Activated T-helper 1 cell treated with Interleukin-2 at 50 U/mL for 16 hours (primary cell): ENCODE measurements around the gene DSCAML1.
"Not testable (repeated sequence)": the region's sequence is repeated elsewhere in the genome, so short reads cannot be mapped to it uniquely, and the experiment has no call there.

Experiments
- DNase-seq: peaks from one replicate; pipeline ENCODE4 v3.0.0-alpha.2; 2020; ENCODE audit warnings: low read depth

Gene DSCAML1

GRCh38 chr11:117424781-117425180 lies 372.2 kb downstream of the DSCAML1 start:
- no peak for DNase-seq

DNA sequence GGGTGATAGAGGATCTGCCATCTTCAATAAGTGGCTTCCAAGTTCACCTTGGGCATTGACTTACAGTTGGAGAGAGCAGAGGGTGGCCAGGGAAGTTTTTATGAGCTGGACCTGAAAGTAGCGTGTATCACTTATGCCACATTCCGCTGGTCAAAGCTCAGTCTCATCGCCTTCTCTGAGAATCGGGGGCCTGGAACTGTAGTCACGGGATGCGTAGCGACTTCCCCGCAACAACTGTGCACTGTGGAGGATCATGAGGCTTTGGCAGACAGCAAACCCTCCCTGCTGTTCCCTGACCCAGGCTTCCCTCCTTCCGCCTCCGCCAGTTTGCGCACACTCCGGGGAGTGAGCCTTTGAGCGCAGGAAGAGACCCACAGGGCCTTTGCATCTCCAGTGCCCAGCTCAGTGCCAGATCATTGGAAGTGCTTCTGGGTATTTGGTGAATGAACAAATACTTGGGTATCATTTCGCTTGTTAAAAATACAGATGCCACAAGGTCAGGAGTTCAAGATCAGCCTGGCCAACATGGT lies 373.9 kb downstream of the DSCAML1 start:
- no peak for DNase-seq

DNA sequence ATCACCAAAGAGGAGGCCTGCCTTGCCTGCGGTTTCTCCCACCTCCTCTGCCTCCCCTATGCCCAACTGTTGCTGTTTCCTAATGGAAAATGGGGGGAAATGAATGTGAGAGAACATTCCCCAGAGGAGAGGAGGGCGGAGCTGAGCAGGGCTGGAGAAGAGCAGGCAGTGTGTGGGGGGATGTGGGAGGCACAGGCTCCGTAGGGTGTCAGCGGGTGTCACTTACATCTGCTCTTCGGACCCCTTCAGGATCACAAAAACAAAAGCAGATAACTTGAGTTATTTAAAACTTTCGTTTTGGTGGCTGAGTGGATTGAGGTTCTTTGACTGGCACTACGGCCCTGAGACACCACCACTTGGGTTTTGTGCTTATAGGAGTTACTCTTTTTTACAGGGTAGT lies 375.5 kb downstream of the DSCAML1 start:
- no peak for DNase-seq

DNA sequence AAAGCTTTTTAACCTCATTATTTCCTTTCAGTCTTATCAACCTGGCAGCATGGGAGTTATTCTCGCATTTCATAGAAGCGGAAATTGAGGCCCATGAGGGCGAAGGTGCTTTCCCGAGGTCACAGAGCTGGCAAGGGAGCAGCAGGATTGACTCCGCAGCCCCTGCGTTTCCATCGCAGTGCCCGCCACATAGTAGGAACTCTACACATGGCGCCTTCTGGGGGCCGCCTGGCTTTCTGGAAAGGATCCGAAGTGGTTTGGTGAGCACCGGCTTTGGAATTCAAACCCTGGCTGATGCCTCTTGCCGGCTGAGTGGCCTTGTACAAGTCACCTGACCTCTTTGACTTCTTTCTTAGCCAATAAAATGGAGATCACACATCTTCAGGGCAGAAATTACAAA lies 376.0 kb downstream of the DSCAML1 start:
- no peak for DNase-seq

DNA sequence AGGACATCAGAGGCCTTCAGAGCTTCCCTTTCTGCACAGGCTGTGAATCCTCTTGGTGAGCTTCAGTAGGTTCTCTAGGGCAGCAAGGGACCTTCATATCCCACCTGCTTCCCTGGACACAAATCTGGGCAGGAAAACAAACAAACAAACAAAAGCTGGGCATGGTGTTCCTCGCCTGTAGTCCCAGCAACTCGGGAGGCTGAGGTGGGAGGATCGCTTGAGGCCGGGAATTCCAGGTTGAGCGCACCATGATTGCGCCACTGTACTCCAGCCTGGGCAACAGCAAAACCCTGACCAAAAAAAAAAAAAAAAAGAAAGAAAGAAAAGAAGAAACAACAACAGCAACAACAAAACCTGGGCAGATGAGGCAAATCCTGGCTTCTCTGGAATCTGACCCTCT lies 376.4 kb downstream of the DSCAML1 start:
- no peak for DNase-seq

DNA sequence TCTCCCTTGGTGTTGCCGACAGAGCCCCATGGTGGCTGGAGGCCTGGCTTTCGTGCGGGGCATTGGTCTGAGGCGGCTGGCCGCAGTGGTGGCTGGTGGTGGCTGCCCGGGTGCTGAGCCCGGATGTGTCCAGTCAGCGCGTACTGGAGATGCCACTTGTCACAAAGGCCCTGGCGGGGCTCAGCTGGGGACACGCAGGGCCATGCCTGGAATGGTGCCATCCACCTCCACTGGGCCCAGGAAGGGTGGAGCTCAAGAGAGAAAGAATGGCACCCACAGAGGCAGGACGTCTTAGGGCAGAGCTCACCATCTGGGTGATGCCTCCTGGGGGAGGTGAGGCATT lies 376.9 kb downstream of the DSCAML1 start:
- no peak for DNase-seq

GRCh38 chr11:117419482-117420142 lies 377.4 kb downstream of the DSCAML1 start:
- DNase-seq, result no peak

GRCh38 chr11:117418737-117419481 lies 378.1 kb downstream of the DSCAML1 start:
- no peak for DNase-seq

DNA sequence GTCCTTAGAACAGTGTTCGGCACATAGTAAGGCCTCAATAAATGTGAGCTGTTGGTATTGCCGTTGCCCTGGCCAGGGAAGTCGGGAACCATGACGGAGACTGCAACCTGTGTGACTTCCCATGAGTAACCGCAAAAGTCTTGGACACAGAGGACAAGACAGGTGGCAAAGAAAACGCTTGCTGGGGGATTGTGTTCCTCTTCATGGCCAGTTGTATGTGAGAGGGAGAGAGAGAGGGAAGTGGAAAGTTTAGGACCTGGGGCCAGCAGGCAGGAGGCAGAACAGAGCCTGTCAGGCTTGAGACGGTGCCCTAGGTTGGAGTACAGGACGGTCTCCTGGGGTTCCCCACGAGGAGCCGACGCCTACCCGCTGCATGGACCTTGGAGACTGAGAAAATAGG lies 379.2 kb downstream of the DSCAML1 start:
- DNase-seq, result no peak

GRCh38 chr11:117417342-117417741 lies 379.7 kb downstream of the DSCAML1 start:
- DNase-seq, result no peak

GRCh38 chr11:117415358-117415896 lies 381.6 kb downstream of the DSCAML1 start:
- no peak for DNase-seq

DNA sequence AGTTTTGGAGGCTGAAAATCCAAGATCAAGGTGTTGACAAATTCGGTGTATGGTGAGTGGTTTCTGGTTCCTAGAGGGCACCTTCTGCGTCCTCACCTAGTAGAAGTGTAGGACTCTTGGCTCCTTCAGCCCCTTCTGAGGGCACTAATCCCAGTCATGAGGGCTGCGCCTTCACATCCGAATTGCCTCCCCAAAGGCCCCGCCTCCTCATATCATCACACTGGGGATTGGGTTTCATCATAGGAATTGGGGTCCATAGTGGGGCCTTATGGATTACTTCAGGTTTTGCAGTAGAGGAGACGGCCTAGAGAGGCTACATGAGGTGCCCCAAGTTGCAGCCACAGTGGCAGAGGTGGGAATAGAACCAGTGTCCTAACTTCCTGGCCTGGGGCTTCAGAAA lies 382.3 kb downstream of the DSCAML1 start:
- DNase-seq, result no peak

GRCh38 chr11:117413616-117414015 lies 383.4 kb downstream of the DSCAML1 start:
- no peak for DNase-seq

GRCh38 chr11:117412653-117413275 lies 384.3 kb downstream of the DSCAML1 start:
- DNase-seq, result no peak

GRCh38 chr11:117412176-117412575 lies 384.8 kb downstream of the DSCAML1 start:
- DNase-seq, result no peak

DNA sequence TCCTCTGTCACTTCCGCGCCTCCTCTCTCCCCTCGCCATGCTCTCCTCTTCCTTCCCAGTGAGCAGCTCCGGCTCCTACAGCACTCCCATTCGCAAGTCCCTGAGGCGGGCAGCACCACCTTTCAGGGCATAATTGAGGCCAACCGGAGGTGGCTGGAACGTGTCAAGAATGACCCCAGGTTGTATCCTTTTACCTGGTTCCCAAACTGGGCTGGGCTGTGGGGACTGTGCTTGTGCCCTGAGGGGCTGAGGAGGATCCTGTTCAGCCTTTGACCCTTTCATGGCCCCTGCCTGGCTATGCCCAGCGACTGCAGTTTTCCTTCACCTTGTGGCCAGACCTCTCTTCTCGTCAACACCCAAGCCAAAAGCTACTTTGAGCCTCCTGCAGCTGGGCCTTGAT lies 385.3 kb downstream of the DSCAML1 start:
- no peak for DNase-seq

DNA sequence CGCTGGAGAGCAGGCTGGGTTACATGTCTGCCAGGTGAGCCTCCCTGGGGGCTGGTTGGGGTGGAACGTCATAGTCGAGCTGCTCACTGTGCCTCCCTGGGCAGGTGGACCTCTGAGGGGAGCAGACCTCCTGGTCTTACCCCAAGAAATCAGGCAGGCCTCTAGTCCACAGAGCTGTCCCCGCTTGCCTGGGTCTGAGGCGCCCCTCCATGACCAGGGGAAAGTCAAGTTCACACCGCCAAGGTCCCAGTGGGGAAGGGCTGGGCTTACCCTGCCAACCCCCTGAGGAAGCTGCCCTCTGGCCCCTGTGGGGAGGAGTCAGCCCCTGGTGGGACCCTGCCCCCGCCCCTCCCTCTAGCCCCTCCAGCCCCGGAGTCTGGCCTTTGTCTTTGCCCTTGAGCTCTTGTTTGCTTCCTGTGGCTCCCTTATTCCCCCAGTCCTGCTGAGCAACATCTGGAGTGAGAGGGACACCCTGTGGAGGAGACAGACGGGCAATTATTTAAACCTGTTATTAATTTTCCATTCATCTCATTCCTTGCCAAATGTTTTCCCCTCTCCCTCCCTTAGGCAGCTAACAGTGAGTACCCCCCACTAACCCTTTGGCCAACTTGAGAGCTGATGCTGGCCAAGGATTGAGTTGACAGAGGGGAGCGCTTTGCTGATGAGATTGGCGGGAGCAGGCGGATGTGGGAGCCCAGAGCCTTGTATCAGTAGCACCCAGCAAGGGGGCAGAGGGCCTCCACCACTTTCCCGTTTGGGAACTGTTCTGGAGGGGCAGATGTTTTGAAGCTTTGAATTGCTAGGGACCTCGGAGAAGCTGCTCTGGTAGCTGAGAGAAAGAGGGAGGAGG lies 385.9 kb downstream of the DSCAML1 start:
- DNase-seq, result no peak

GRCh38 chr11:117410238-117410637 lies 386.8 kb downstream of the DSCAML1 start:
- DNase-seq, result no peak

DNA sequence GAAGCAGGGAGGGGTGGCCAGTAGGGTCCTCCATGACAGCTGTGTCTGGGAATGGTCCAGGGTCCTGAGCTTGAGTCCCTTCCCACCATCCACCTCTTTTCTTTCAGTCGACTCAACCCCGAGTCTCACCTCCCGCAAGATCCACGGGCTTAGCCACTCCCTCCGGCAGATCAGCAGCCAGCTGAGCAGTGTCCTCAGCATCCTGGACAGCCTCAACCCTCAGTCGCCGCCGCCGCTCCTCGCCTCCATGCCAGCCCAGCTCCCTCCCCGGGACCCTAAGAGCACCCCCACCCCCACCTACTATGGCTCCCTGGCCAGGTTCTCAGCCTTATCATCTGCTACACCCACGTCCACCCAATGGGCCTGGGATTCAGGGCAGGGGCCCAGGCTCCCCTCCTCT lies 387.5 kb downstream of the DSCAML1 start:
- no peak for DNase-seq

DNA sequence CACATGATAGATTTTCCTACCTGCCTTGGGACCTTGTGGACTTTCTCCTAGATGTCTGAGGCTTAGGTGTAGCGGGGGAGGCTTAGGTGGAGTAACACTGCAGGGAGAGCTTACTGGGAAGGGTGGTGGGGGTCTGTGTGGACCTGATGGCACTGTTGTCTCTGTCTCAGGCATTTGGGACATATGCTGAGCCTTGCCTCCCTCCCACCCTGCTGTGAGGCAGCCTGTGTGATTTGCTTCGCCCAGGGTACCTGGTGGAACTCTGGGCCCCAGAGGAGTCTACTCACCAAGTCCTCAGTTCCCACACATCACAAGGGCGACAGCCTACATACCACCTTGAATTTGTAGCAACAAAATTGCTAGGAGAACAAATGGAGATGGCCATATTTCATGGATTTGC lies 388.7 kb downstream of the DSCAML1 start:
- no peak for DNase-seq

- DNase-seq, result no peak
Measured at GRCh38 chr11:117407016-117407415, 390.0 kb downstream of the DSCAML1 start.

DNA sequence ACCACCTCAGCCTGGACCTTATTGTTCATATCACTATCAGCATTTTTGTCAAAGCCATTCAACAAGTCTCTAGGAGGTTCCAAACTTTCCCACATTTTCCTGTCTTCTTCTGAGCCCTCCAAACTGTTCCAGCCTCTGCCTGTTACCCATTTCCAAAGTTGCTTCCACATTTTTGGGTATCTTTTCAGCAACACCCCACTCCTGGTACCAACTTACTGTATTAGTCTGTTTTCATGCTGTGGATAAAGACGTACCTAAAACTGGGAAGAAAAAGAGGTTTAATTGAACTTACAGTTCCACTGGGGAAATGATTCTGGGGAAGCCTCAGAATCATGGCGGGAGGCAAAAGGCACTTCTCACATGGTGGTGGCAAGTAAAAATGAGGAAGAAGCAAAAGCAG lies 391.1 kb downstream of the DSCAML1 start:
- DNase-seq, result not testable (repeated sequence)
